H9 (cell line): ENCODE measurements around the gene CDK14. TPM values are rescaled to one million over a fixed set of nuclear protein-coding genes. Genes with fewer than 3 reads are reported as not detected.

ENCODE experiments used
- DNase-seq: peaks from one replicate; pipeline ENCODE4 v3.0.0-alpha.2; 2017
- H2AFZ ChIP-seq: one replicate; pipeline ENCODE4 v1.6.1; 2013; ENCODE audit warnings: mild to moderate bottlenecking, low read length, control low read depth, moderate library complexity
- H2AK5ac ChIP-seq: 2 replicates; pipeline ENCODE4 v1.6.1; 2013; ENCODE audit warnings: low read length, control low read depth, mixed read lengths; ENCODE audit not compliant: insufficient read length
- H2BK120ac ChIP-seq: one replicate; pipeline ENCODE4 v1.6.1; 2013; ENCODE audit warnings: low read depth, mild to moderate bottlenecking, low read length, control low read depth, inconsistent platforms; ENCODE audit not compliant: poor library complexity, severe bottlenecking
- H2BK12ac ChIP-seq: 2 replicates; pipeline ENCODE4 v1.6.1; 2013; ENCODE audit warnings: low read length, control low read depth, mixed read lengths, low read depth; ENCODE audit not compliant: insufficient read length
- H2BK15ac ChIP-seq: 2 replicates; pipeline ENCODE4 v1.6.1; 2013; ENCODE audit warnings: low read depth, low read length, control low read depth
- H2BK20ac ChIP-seq: one replicate; pipeline ENCODE4 v1.6.1; 2013; ENCODE audit warnings: low read depth, mild to moderate bottlenecking, low read length, control low read depth, inconsistent platforms; ENCODE audit not compliant: poor library complexity, severe bottlenecking
- H2BK5ac ChIP-seq: 2 replicates; pipeline ENCODE4 v1.6.1; 2013; ENCODE audit warnings: low read length, control low read depth, mixed read lengths; ENCODE audit not compliant: insufficient read length
- H3K14ac ChIP-seq: 2 replicates; pipeline ENCODE4 v1.6.1; 2013; ENCODE audit warnings: low read length, control low read depth; ENCODE audit not compliant: insufficient read depth
- H3K18ac ChIP-seq: 2 replicates; pipeline ENCODE4 v1.6.1; 2013; ENCODE audit warnings: low read depth, mild to moderate bottlenecking, mixed read lengths, low read length, control low read depth; ENCODE audit not compliant: insufficient read length
- H3K23ac ChIP-seq: 2 replicates; pipeline ENCODE4 v1.6.1; 2013; ENCODE audit warnings: low read length, control low read depth, mixed read lengths, low read depth; ENCODE audit not compliant: insufficient read length
- H3K23me2 ChIP-seq: 2 replicates; pipeline ENCODE4 v1.6.1; 2013; ENCODE audit warnings: low read depth, mild to moderate bottlenecking, mixed read lengths, low read length, control low read depth; ENCODE audit not compliant: insufficient read length, poor library complexity, severe bottlenecking
- H3K27ac ChIP-seq: 2 replicates; pipeline ENCODE4 v1.5.1; 2013; ENCODE audit warnings: low read length, control low read depth, mixed read lengths, low read depth; ENCODE audit not compliant: insufficient read length
- H3K27me3 ChIP-seq: 2 replicates; pipeline ENCODE4 v1.6.1; 2013; ENCODE audit warnings: low read length, control low read depth, inconsistent platforms; ENCODE audit not compliant: insufficient read depth
- H3K4ac ChIP-seq: 2 replicates; pipeline ENCODE4 v1.6.1; 2013; ENCODE audit warnings: low read depth, mild to moderate bottlenecking, control low read depth, inconsistent platforms, low read length, moderate library complexity
- H3K4me1 ChIP-seq: 2 replicates; pipeline ENCODE4 v1.6.1; 2013; ENCODE audit warnings: low read length, control low read depth, inconsistent platforms; ENCODE audit not compliant: insufficient read depth
- H3K4me2 ChIP-seq: 2 replicates; pipeline ENCODE4 v1.6.1; 2013; ENCODE audit warnings: low read length, control low read depth, mixed read lengths; ENCODE audit not compliant: insufficient read length, insufficient read depth
- H3K56ac ChIP-seq: 2 replicates; pipeline ENCODE4 v1.6.1; 2013; ENCODE audit warnings: low read depth, mild to moderate bottlenecking, mixed read lengths, low read length, control low read depth; ENCODE audit not compliant: insufficient read length
- H3K79me1 ChIP-seq: 2 replicates; pipeline ENCODE4 v1.6.1; 2013; ENCODE audit warnings: low read depth, mild to moderate bottlenecking, moderate library complexity, low read length, control low read depth, inconsistent platforms; ENCODE audit not compliant: insufficient read depth, poor library complexity, severe bottlenecking
- H3K79me2 ChIP-seq: 2 replicates; pipeline ENCODE4 v1.6.1; 2013; ENCODE audit warnings: low read length, control low read depth, inconsistent platforms; ENCODE audit not compliant: insufficient read depth
- H3K9ac ChIP-seq: 2 replicates; pipeline ENCODE4 v1.6.1; 2013; ENCODE audit warnings: low read length, control low read depth, mixed read lengths; ENCODE audit not compliant: insufficient read length; ENCODE audit errors: extremely low read depth
- H3K9me3 ChIP-seq: one replicate; pipeline ENCODE4 v1.6.1; 2013; ENCODE audit warnings: low read depth, low read length, inconsistent platforms; ENCODE audit not compliant: control insufficient read depth
- H3T11ph ChIP-seq: one replicate; pipeline ENCODE4 v1.6.1; 2013; ENCODE audit warnings: mild to moderate bottlenecking, low read length, control low read depth, inconsistent platforms
- H4K20me1 ChIP-seq: one replicate; pipeline ENCODE4 v1.6.1; 2013; ENCODE audit not compliant: control insufficient read depth, insufficient read length, insufficient read depth
- H4K5ac ChIP-seq: 2 replicates; pipeline ENCODE4 v1.6.1; 2013; ENCODE audit warnings: low read depth, mild to moderate bottlenecking, mixed read lengths, low read length, control low read depth; ENCODE audit not compliant: insufficient read length
- H4K8ac ChIP-seq: replicated peaks from 2 replicates; pipeline ENCODE4 v1.6.1; 2013; ENCODE audit warnings: low read length, control low read depth, mixed read lengths, low read depth; ENCODE audit not compliant: insufficient read length
- H4K91ac ChIP-seq: 2 replicates; pipeline ENCODE4 v1.6.1; 2013; ENCODE audit warnings: low read depth, mild to moderate bottlenecking, moderate library complexity, mixed read lengths, low read length, control low read depth; ENCODE audit not compliant: insufficient read length
- H3K27ac Mint-ChIP-seq, 3 experiments: 2 replicates in 2 of 3; 3 replicates in 1 of 3; pipeline ENCODE4 v1.8.0; 2020 to 2021; ENCODE audit warnings: mixed read lengths in 3 of 3, mild to moderate bottlenecking in 1 of 3, moderate library complexity in 1 of 3
- H3K27me3 Mint-ChIP-seq: 2 replicates; pipeline ENCODE4 v1.8.0; 2021; ENCODE audit warnings: low read depth, mild to moderate bottlenecking, moderate library complexity, mixed read lengths
- H3K36me3 Mint-ChIP-seq, 3 experiments: 2 replicates in 2 of 3; 3 replicates in 1 of 3; pipeline ENCODE4 v1.8.0; 2020 to 2021; ENCODE audit warnings: low read depth in 3 of 3, mixed read lengths in 3 of 3; ENCODE audit not compliant: insufficient read depth in 1 of 3
- H3K4me1 Mint-ChIP-seq, 2 experiments: 2 replicates each; pipeline ENCODE4 v1.8.0; 2020; ENCODE audit warnings: mixed read lengths in 2 of 2
- H3K4me3 Mint-ChIP-seq, 2 experiments: 2 replicates in 1 of 2; 3 replicates in 1 of 2; pipeline ENCODE4 v1.8.0; 2020 to 2021; ENCODE audit warnings: mild to moderate bottlenecking in 2 of 2, mixed read lengths in 2 of 2, moderate library complexity in 1 of 2
- H3K9me3 Mint-ChIP-seq, 2 experiments: 2 replicates in 1 of 2; 3 replicates in 1 of 2; pipeline ENCODE4 v1.8.0; 2020; ENCODE audit warnings: mild to moderate bottlenecking in 2 of 2, mixed read lengths in 2 of 2, moderate library complexity in 1 of 2
- CTCF ChIP-seq: fragments of 200-600 bp; sonication (generic); conservative IDR thresholded peaks from 3 replicates; pipeline ENCODE4 v1.8.0; 2021; ENCODE audit warnings: antibody characterized with exemption, mild to moderate bottlenecking
- WGBS: extraction: QIAGEN DNeasy Blood & Tissue Kit; methylation state at CpG from one replicate; pipeline ENCODE4 v1.1.7; 2013; ENCODE audit warnings: missing lambda C conversion rate, low lambda C conversion rate, mixed read lengths; ENCODE audit not compliant: insufficient read length; ENCODE audit errors: extremely low coverage; 5-methylcytosine and 5-hydroxymethylcytosine counted together
- total RNA-seq: library from RNA; stranded (reverse); gene quantifications from 2 replicates; pipeline ENCODE4 v1.2.1, GENCODE V29; 2021

The CDK14 gene
- total RNA-seq, 1 experiment from 2014 or later = 23.9 TPM

DNA sequence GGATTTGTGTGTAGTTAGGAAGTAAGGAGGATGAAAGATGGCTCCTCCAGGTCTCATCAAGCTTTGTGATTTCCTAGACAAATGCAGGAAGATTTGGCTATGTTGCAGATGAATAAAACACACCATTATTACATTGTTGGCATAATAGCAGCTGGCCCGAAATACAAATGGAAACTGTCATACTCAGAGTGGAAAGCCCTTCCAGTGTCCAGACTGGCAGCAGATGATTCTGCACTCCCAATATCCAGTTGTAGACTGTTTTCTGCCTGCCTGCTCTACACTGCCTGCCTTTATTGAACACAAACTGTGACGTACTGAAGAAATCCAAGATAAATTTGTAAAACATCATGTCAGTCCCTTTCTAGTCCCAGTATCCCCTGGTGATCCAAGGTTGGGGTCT is 568.4 kb downstream of the CDK14 start:
- no peak overlapping the region for H3K27ac ChIP-seq
- H2AK5ac ChIP-seq = no peak overlapping the region
- H3K9ac ChIP-seq = no peak overlapping the region

More for the DNA sequence above, 568.4 kb downstream of the CDK14 start:
- Histone ChIP-seq H3K79me1 (no peaks in the 10 kb centered on the region), H4K20me1 (no peaks in the 10 kb centered on the region), H4K5ac (no peak overlapping the region), H2BK20ac (no peak overlapping the region), H3K23ac (no peak overlapping the region), H3K4me2 (no peak overlapping the region), H3T11ph (no peak overlapping the region), H4K8ac (no peak overlapping the region), H3K56ac (no peak overlapping the region), H2BK15ac (no peak overlapping the region), H3K4me1 (0 out of 2 replicates have a peak, but pooled peaks cover 2% of the 10 kb centered on the region), H2BK12ac (no peak overlapping the region), H3K9me3 (no peaks in the 10 kb centered on the region), H4K91ac (no peak overlapping the region), H3K14ac (no peak overlapping the region), H3K4ac (no peak overlapping the region), H3K79me2 (no peaks in the 10 kb centered on the region), H2BK5ac (no peak overlapping the region), H3K27me3 (peaks cover 1% of the 10 kb centered on the region; the same call in 1 of the 2 replicates), H3K18ac (no peak overlapping the region), H2BK120ac (no peak overlapping the region), H2AFZ (no peak overlapping the region), H3K23me2 (no peaks in the 10 kb centered on the region)
- no peak for DNase-seq
- no peaks in the 10 kb centered on the region for H3K9me3 Mint-ChIP-seq
- H3K4me1 Mint-ChIP-seq = peaks cover 7 to 8% of the 10 kb centered on the region in 2 experiments
- no peak overlapping the region for H3K4me3 Mint-ChIP-seq
- no CpG with 5 or more reads among the region's 2 CpGs for WGBS
- no peaks in the 10 kb centered on the region; the same call in 1 of the 2 replicates for H3K27me3 Mint-ChIP-seq
- no peaks in the 10 kb centered on the region for H3K36me3 Mint-ChIP-seq
- 0 out of 7 replicates have a peak overlapping the region, but pooled peaks of 1 of the 3 experiments have one; percentile 12 for H3K27ac Mint-ChIP-seq
- TF ChIP-seq CTCF = no peak
